ENCODE data around the gene CXCR1.

The CXCR1 gene

DNA sequence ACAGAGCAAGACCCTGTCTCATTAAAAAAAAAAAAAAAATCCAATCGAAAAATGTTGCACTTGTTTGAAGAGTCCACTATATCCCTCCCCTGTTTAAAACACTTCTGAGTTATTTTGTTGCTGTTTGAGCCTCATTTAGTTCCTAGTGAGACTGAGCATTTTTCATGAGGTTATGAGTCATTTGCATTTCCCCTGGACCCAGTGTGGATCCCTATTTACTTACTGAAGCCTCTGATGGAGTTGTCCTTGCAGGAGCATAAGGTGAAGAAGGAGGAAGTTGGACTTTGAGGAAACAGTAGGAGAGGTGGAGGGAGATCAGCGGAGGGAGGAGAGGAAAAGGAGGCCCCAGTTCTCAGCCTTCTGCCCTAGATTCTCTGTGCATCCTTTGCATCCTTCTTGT lies 5.1 kb downstream of the CXCR1 start:
- no peaks in the 10 kb centered on the region for H3K4me1 ChIP-seq (ENCODE audit: insufficient read depth, insufficient read length)

DNA sequence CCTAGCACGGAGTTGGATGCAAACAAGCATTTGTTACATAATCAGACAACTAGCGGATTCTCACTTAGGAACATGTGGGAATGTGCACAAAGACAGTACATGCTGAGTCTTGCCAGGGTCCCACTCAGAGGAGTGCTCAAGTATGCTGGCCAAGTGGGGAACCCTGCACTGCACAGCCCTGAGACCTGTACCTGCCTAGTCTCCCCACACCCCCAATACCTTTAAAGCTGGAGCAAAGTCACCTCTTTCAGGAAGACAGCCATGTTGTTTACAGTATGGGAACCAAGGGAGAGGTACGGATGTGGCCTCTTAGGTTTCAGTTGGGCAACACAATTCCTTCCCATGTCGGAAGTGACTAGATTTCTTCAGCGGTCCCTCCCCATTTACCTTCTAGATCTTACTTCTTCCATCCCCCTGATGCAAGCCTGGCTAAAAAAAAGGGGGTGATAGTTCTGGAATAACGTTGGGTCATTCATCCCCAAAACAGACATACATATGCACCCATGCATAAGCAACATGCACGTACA lies 10.7 kb downstream of the CXCR1 start:
- Histone ChIP-seq H3K36me3 (ENCODE audit: insufficient read depth, insufficient read length, low read length) (no peaks in the 10 kb centered on the region), H3K4me1 (ENCODE audit: insufficient read depth, insufficient read length) (no peaks in the 10 kb centered on the region), H3K27me3 (ENCODE audit: insufficient read depth, insufficient read length) (no peaks in the 10 kb centered on the region), H3K4me3 (ENCODE audit: insufficient read length, low read depth) (no peak overlapping the region), H3K9ac (ENCODE audit: insufficient read length, low read depth) (no peak overlapping the region), H3K9me3 (ENCODE audit: insufficient read depth, low read length) (no peaks in the 10 kb centered on the region)
- no peak for TF ChIP-seq YY1 (IDR thresholded peaks at IDR 0.05; ENCODE audit: insufficient read depth, insufficient read length)
- no peak for TF ChIP-seq SUZ12 (IDR thresholded peaks at IDR 0.05; ENCODE audit: extremely low read depth, insufficient read depth, insufficient read length)
- TF ChIP-seq ZNF274 (IDR thresholded peaks at IDR 0.05; ENCODE audit: low read depth, low read length): no peak
- DNase-seq (ENCODE audit: low read depth, low spot score): no peak

More for the DNA sequence above, 5.1 kb downstream of the CXCR1 start:
- Histone ChIP-seq H3K9me3 (ENCODE audit: insufficient read depth, low read length) (no peaks in the 10 kb centered on the region), H3K4me3 (ENCODE audit: insufficient read length, low read depth) (no peak overlapping the region), H3K27me3 (ENCODE audit: insufficient read depth, insufficient read length) (peaks cover 2% of the 10 kb centered on the region), H3K9ac (ENCODE audit: insufficient read length, low read depth) (no peak overlapping the region), H3K36me3 (ENCODE audit: insufficient read depth, insufficient read length, low read length) (no peaks in the 10 kb centered on the region)
- DNase-seq (ENCODE audit: low read depth, low spot score): no peak
- TF ChIP-seq ZNF274 (IDR thresholded peaks at IDR 0.05; ENCODE audit: low read depth, low read length) (no peak), SUZ12 (IDR thresholded peaks at IDR 0.05; ENCODE audit: extremely low read depth, insufficient read depth, insufficient read length) (no peak), YY1 (IDR thresholded peaks at IDR 0.05; ENCODE audit: insufficient read depth, insufficient read length) (no peak)

DNA sequence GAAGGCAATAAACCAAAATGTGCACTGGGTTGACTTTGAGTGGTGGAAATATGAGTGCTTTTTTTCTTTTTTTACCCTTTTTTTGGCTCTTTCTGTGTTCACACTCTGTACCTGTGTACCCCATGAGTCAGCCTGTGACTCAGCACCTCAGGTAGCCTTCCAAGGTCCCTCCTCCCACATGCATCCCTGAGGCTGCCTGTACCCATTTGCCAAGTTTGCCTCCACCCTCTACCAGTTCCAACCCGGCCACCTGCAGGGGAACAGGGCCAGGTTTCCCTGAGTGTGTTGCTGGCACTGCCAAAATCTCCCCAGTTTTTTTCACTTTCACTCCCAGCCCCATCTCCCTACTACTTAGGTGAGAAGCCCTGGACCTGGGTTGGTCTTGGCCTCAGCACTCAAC lies 14.0 kb downstream of the CXCR1 start:
- no peak overlapping the region for H3K4me3 ChIP-seq (ENCODE audit: insufficient read length, low read depth)
- no peak overlapping the region for H3K9ac ChIP-seq (ENCODE audit: insufficient read length, low read depth)
- TF ChIP-seq SUZ12 (IDR thresholded peaks at IDR 0.05; ENCODE audit: extremely low read depth, insufficient read depth, insufficient read length): no peak
- TF ChIP-seq YY1 (IDR thresholded peaks at IDR 0.05; ENCODE audit: insufficient read depth, insufficient read length): no peak
- TF ChIP-seq ZNF274 (IDR thresholded peaks at IDR 0.05; ENCODE audit: low read depth, low read length): no peak
- no peaks in the 10 kb centered on the region for H3K27me3 ChIP-seq (ENCODE audit: insufficient read depth, insufficient read length)
- no peaks in the 10 kb centered on the region for H3K9me3 ChIP-seq (ENCODE audit: insufficient read depth, low read length)
- DNase-seq (ENCODE audit: low read depth, low spot score): no peak
- H3K36me3 ChIP-seq (ENCODE audit: insufficient read depth, insufficient read length, low read length): no peaks in the 10 kb centered on the region
- no peaks in the 10 kb centered on the region for H3K4me1 ChIP-seq (ENCODE audit: insufficient read depth, insufficient read length)

DNA sequence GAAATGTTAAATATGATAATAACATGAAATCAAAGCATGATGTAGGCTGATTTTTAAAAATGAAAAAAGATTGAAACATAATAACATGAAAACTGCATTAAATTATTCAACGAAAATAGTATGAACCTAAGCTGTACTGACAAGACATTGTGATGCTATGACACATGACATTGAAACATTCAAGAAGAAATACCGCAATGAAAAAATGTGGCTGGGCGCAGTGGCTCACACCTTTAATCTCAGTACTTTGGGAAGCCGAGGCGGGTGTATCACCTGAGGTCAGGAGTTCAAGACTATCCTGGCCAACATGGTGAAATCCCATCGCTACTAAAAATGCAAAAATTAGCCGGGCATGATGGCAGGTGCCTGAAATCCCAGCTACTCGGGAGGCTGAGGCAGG lies 14.6 kb downstream of the CXCR1 start:
- no peak for TF ChIP-seq ZNF274 (IDR thresholded peaks at IDR 0.05; ENCODE audit: low read depth, low read length)
- no peak for TF ChIP-seq SUZ12 (IDR thresholded peaks at IDR 0.05; ENCODE audit: extremely low read depth, insufficient read depth, insufficient read length)
- no peak for TF ChIP-seq YY1 (IDR thresholded peaks at IDR 0.05; ENCODE audit: insufficient read depth, insufficient read length)
- Histone ChIP-seq H3K9ac (ENCODE audit: insufficient read length, low read depth) (no peak overlapping the region), H3K27me3 (ENCODE audit: insufficient read depth, insufficient read length) (no peaks in the 10 kb centered on the region), H3K4me1 (ENCODE audit: insufficient read depth, insufficient read length) (no peaks in the 10 kb centered on the region), H3K36me3 (ENCODE audit: insufficient read depth, insufficient read length, low read length) (no peaks in the 10 kb centered on the region), H3K4me3 (ENCODE audit: insufficient read length, low read depth) (no peak overlapping the region), H3K9me3 (ENCODE audit: insufficient read depth, low read length) (no peaks in the 10 kb centered on the region)
- DNase-seq (ENCODE audit: low read depth, low spot score): no peak

DNA sequence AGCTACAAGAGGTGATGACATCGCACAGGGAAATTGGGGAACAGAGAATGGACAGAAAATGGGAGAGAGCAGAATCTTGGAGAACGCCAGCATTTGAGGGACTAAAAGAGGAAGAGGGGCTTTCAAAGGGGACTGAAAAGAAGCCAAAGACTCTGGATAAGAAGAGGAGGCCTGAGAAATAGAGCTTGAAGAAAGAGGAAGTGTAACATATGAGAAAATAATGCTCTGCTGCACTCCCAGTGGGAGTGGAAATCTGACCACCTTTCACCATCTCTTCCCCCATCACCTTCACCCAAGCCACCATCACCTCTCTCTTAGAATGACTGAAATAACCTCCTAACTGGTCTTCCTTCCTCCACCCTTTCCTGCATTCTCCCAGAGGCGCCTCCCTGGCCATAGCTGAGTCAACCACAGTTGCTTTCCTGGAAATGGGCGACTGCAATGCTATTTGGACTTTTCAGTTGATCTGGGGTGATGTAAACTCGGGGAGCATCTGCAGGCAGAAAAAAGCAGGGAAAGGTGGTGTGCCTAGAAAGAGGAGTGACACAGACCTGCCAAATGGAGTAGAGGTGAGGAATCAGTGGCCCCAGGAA lies 16.8 kb downstream of the CXCR1 start:
- Histone ChIP-seq H3K4me3 (ENCODE audit: insufficient read length, low read depth) (no peak overlapping the region), H3K27me3 (ENCODE audit: insufficient read depth, insufficient read length) (no peaks in the 10 kb centered on the region), H3K9ac (ENCODE audit: insufficient read length, low read depth) (no peak overlapping the region), H3K4me1 (ENCODE audit: insufficient read depth, insufficient read length) (no peaks in the 10 kb centered on the region), H3K36me3 (ENCODE audit: insufficient read depth, insufficient read length, low read length) (no peaks in the 10 kb centered on the region), H3K9me3 (ENCODE audit: insufficient read depth, low read length) (peaks cover 4% of the 10 kb centered on the region; the same call in 1 of the 2 replicates)
- TF ChIP-seq ZNF274 (IDR thresholded peaks at IDR 0.05; ENCODE audit: low read depth, low read length) (no peak), SUZ12 (IDR thresholded peaks at IDR 0.05; ENCODE audit: extremely low read depth, insufficient read depth, insufficient read length) (no peak), YY1 (IDR thresholded peaks at IDR 0.05; ENCODE audit: insufficient read depth, insufficient read length) (no peak)
- DNase-seq (ENCODE audit: low read depth, low spot score): no peak

DNA sequence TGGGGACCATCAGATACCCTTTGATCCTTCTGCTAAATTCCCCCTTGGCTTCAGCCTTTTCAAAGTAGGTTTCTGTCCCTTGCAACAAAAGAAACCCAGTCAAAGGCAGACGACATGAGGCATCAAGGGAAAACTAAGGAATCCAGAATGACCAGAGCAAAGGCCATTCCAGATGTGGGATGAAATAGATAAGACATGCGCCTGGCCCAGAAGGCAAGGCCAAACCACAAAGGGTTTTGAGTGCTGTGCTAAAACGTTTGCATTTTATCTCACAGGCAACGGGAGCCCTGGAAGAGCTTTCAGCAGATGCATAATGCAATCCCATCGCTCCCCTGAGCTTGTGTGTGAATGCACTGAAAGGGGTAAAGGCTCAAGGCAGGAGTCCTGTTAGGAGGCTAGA lies 17.7 kb downstream of the CXCR1 start:
- Histone ChIP-seq H3K4me1 (ENCODE audit: insufficient read depth, insufficient read length) (no peaks in the 10 kb centered on the region), H3K27me3 (ENCODE audit: insufficient read depth, insufficient read length) (no peaks in the 10 kb centered on the region), H3K36me3 (ENCODE audit: insufficient read depth, insufficient read length, low read length) (no peaks in the 10 kb centered on the region), H3K9me3 (ENCODE audit: insufficient read depth, low read length) (peaks cover 6% of the 10 kb centered on the region; the same call in 1 of the 2 replicates), H3K4me3 (ENCODE audit: insufficient read length, low read depth) (no peak overlapping the region), H3K9ac (ENCODE audit: insufficient read length, low read depth) (no peak overlapping the region)
- TF ChIP-seq YY1 (IDR thresholded peaks at IDR 0.05; ENCODE audit: insufficient read depth, insufficient read length) (no peak), SUZ12 (IDR thresholded peaks at IDR 0.05; ENCODE audit: extremely low read depth, insufficient read depth, insufficient read length) (no peak), ZNF274 (IDR thresholded peaks at IDR 0.05; ENCODE audit: low read depth, low read length) (no peak)
- no peak for DNase-seq (ENCODE audit: low read depth, low spot score)

DNA sequence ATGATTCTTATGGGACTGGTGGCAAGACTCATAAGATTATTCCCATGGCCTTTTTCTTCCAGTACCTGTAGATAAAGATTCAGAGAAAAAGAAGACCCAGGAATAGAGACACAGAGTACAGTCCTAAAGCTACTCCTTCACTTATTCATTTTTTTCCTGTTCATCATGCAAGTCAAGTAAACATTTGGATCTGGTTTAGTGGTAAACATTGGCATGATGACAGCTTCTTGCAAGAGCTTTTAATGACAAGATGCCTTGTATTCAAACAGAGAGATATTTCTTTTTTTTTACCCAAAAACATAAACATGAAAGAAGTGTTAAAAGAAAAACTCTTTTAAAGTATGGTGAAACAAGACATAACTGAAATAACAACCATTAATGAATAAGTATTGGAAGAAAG lies 20.7 kb downstream of the CXCR1 start:
- Histone ChIP-seq H3K9ac (ENCODE audit: insufficient read length, low read depth) (no peak overlapping the region), H3K27me3 (ENCODE audit: insufficient read depth, insufficient read length) (no peaks in the 10 kb centered on the region), H3K9me3 (ENCODE audit: insufficient read depth, low read length) (peaks cover 6% of the 10 kb centered on the region; the same call in 1 of the 2 replicates), H3K4me1 (ENCODE audit: insufficient read depth, insufficient read length) (no peaks in the 10 kb centered on the region), H3K36me3 (ENCODE audit: insufficient read depth, insufficient read length, low read length) (no peaks in the 10 kb centered on the region), H3K4me3 (ENCODE audit: insufficient read length, low read depth) (no peak overlapping the region)
- TF ChIP-seq YY1 (IDR thresholded peaks at IDR 0.05; ENCODE audit: insufficient read depth, insufficient read length) (no peak), SUZ12 (IDR thresholded peaks at IDR 0.05; ENCODE audit: extremely low read depth, insufficient read depth, insufficient read length) (no peak), ZNF274 (IDR thresholded peaks at IDR 0.05; ENCODE audit: low read depth, low read length) (no peak)
- no peak for DNase-seq (ENCODE audit: low read depth, low spot score)
